ENCODE results near the gene ZNF547.

- TF ChIP-seq CTCF (IDR thresholded peaks at IDR 0.05) = no peak
- no peak for TF ChIP-seq MAX (IDR thresholded peaks at IDR 0.05)
- no peak for TF ChIP-seq JUN (IDR thresholded peaks at IDR 0.05)
- TF ChIP-seq EP300 (IDR thresholded peaks at IDR 0.05) = no peak
- TF ChIP-seq RNF2 (IDR thresholded peaks at IDR 0.05; ENCODE audit: borderline replicate concordance, low read depth) = no peak
- TF ChIP-seq REST (IDR thresholded peaks at IDR 0.05) = no peak
- no peak for TF ChIP-seq POLR2AphosphoS2 (conservative IDR thresholded peaks at IDR 0.05; ENCODE audit: low read length)
- TF ChIP-seq POLR2A (IDR thresholded peaks at IDR 0.05; ENCODE audit: low read length) = no peak
These were observed 35.4 kb upstream of the ZNF547 start for GRCh38 chr19:57327993-57328392.

All from A549 (cell line).